Activated T-cell treated with anti-CD3 and anti-CD28 coated beads, Interleukin-2, amount 50 U/mL, for 48 hours (primary cell): ENCODE data around the gene NPHS2.

Experiments used
- DNase-seq, 2 experiments: peaks; one replicate each; pipeline ENCODE4 v3.0.0-alpha.2; 2020

The NPHS2 gene

DNA sequence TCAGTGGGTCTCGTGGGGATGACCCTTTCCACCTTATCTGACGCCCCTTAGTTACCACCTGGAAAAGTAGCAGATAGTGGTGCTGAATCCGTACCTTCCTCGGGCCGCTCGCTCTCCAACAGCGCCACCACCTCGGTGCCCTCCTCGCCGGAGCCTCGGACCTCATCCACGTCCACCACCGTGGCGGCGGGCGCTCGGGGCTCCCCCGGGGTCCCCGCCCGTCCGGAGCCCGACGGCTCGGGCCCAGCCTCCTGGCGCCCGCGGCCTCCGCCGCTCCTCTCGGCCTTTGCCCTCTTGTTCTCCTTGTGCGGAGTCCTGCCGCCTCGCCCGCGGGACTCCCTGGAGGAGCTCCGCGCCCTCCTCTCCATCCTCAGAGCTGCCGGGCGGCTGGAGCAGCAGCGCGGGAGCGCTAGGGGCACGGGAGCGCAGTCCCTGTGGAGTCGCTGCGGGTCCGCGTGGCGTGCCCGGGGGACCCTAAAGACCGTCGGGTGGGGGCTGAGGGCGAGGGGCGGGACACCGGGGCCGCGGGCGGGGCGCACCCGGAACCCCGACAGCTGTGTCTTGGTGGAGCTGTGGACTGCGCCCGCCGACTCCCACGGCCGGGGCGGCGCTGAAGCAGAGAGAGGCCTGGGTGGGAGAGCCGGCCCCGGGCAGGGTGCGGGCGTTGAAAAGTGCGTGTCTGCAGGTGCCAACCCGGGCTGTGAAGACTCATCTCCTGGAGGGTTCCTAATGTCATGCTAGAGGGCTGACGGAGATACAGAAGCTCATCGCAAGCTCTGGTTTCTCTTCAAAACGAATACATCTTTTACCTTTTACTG is at the start of gene NPHS2:
Gene NPHS2 (minus strand): TSS at position 452 of the 818 bp plus-strand sequence. CDS start 84 bp downstream, at position 368.
- DNase-seq, result no peak

DNA sequence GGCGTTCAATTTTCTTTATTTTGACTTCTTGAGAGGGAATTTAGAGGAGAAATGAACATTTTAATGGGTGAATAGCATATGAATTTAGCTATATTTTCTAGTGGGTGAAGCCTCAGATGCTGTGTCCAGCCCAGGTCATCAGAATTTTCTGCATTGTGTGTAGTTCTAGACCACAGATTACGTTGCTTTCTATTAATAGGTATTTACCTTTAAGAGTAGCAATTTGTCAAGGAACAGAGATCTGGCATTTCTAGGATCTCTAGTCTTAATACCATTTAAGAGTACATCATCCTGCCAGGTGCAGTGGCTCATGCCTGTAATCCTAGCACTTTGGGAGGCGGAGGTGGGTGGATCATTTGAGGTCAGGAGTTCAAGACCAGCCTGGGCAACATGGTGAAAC is 36.6 kb upstream of the NPHS2 start:
- no peak for DNase-seq

DNA sequence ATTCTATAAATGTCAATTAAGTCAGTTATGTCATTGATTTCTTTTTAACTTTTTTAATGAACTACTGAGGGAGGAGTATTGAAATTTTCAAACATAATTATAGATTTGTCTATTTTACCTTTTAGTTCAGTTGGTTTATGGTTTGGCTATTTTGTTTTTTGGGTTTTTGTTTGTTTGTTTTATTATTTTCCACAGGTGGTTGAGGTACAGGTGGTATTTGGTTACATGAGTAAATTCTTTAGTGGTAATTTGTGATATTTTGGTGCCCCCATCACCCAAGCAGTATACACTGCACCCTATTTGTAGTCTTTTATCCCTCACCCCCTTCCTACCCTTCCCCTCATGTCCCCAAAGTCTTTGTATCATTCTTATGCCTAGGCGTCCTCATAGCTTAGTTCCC is 25.3 kb upstream of the NPHS2 start:
- DNase-seq, result no peak

DNA sequence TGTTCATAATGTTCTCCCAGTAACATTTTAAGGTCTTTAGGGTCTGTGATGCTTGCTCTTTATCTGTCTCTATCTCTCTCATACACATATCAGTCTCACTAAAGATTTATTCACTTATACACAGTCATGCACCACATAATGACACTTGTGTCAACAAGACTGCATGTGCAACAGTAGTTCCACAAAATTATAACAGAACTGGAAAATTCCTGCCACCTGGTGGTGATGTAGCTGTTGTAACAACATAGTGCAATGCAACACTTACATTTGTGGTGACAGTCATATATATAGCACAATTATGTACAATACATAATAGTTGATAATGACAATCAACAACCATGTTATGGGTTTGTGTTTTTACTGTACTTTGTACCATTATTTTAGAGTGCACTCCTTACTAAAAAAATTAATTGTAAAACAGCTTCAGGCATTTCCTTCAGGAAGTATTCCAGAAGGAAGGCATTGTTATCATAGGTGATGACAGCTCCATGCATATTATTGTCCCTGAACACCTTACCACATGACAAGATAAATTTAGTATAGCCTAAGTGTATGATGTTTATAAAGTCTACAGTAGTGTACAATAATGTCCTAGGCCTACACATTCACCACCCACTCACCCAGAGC is 24.0 kb upstream of the NPHS2 start:
- DNase-seq, result no peak

DNA sequence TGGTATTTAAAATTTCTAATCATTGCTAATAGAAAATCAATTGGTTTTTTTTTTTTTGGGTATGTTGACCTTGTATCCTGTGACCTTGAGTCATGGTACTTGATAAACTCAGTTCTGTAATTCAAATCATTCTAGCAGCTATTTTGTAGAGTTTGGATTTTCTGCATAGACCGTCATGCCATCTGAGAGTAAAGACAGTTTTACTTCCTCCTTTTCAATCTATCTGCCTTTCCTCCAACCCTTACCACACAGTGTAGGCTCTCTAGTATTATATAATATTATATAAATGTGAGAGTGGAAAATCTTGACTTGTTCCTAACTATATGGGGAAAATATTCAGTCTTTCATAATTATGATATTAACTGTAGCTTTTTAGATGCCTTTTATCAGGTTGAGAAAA is 22.9 kb upstream of the NPHS2 start:
- no peak for DNase-seq

DNA sequence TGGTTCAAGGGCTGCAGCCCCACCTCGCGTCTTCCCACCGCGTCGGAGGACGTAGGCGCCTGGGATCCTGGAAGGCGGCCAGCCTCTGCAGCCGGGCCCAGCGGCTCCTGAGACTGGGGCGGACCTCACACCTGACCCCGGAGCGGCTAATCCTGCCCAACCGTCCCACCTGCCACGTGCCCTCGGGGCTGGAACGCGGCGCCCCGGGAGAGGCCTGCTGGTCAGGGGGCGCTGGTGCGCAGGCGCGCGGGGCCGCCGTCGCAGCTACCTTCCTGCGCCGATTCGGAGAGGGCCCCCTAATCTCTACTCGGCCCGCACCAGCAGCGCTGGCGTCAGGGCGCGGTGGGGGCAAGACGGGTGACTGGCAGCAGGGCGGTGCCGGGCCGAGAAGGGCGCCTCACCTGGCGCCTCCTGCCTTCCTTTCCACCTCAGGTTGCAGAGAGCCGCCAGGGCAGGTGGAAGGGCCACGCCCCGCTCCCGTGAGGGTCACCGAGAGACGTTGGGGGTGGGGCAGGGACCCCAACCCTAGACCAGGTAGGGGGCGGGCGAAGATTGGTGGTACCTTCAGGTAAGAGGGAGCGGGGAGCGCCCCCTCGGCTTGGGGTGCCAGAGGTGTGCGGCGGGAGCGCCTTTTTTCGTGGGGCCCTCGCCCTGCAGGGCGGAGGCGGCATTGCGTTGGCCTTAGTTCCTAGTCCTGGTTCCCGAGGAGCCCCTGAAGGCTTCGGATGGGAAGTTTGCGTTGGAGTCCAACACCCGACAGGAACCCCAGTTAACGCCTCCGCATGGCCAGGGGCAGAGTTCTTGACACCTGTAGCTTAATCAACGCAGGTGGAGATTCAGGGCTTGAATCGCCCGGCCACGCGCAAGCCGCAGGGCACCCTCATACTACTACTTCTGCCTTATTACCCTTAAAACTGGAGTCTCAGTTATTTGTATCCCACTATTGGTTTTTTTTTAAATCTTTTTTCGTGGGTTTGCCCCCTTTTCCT is 16.1 kb upstream of the NPHS2 start, which contains the start of gene TDRD5:
Gene TDRD5 (plus strand): TSS at position 241 of the 989 bp plus-strand sequence. CDS start 784 bp downstream, outside the sequence.
- DNase-seq, result no peak

DNA sequence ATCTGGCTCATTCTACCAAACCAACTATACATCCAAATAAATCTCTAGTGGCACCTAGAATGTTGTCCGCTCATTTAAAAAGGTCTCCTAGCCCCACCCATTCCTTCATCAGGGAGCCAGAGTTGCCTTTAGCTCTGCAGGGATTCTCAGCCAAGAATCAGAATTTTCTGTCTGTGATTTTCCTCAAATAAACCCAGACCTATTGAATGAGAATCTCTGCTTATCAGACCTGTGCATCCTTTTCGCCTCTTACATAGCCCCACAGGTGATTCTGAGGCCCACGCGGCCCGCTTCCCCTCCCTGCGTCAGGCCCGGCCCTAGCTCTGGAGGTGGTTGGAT is 15.5 kb upstream of the NPHS2 start:
- DNase-seq, result no peak

DNA sequence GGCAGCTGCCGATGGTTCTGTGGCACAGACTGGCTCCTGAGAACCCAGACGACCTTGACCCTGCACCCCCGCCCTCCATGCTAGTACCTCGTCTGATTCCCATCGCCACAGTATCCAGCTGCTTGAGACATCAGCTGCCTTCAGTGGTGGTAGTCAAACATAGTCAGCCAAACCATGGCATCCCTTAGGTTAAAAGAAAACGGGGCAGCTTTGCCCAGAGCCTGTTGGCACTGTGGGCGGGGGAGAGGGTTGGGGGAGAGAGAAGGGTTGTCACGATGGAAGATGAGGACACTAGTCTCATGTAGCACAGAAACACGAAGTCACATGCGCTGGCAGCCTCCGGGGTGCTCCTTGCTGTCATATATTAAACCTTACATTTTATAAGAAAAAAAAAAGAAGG is 14.9 kb upstream of the NPHS2 start:
- DNase-seq, result no peak

DNA sequence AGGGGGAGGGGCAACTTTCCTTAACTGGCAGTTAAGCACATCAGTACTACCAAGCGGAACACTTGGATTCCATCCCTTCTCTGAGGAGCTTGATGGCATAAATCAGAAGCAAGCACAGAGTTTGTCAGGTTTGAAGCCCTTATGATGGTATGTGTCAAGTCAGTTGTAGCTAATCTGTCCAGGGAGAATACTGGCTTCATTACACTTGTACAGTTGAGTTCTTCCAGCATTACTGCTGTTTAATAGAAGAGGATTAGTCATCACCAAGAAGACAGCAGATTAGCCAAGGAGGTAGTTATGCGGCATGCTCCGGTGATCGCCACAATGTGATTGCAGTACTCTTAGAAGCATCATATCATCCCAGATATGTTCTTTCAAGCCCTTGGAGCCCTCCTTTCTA is 13.8 kb upstream of the NPHS2 start:
- DNase-seq, result no peak

DNA sequence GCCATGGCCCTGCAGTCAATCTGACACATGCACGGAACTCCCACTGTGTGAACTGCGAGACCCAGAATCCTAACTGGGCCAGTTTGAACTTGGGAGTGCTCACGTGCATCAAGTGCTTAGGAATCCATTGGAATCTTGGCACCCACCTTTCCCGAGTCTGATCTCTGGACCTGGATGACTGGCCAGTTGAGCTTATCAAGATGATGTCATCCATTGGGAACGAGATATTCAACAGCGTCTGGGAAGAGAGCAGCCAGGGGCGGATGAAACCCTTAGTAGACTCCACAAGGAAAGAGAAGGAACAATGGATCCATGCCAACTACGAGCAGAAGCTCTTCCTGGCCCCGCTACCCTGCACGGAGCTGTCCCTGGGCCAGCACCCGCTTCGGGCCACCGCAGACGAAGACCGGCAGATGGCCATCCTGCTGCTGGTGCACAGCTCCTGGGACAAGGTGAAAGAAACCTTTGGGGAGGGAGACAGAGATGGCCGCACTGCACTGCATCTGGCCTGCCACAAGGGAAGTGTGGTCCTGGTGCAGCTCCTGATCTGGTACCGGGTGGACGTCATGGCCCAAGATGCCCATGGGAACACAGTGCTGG is 12.8 kb upstream of the NPHS2 start:
- no peak for DNase-seq

DNA sequence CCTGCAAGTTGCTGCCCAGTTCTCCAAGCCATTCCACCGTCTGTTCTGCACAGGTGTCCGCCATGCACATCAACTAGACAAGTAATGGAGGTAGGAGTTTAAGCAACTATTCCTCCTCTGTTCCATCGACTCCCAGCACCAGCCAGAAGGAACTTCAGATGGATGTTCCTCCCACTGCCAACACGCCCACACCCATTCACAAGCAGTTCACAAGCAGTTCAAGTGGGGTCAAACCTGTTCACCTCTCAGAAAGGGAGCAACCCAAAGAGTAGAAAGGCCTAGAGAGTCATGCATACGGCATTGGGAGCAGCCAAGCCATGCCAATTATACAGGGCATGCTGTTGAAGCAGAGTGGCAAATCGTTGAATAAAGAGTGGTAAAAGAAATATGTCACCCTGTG is 11.6 kb upstream of the NPHS2 start:
- DNase-seq, result no peak

DNA sequence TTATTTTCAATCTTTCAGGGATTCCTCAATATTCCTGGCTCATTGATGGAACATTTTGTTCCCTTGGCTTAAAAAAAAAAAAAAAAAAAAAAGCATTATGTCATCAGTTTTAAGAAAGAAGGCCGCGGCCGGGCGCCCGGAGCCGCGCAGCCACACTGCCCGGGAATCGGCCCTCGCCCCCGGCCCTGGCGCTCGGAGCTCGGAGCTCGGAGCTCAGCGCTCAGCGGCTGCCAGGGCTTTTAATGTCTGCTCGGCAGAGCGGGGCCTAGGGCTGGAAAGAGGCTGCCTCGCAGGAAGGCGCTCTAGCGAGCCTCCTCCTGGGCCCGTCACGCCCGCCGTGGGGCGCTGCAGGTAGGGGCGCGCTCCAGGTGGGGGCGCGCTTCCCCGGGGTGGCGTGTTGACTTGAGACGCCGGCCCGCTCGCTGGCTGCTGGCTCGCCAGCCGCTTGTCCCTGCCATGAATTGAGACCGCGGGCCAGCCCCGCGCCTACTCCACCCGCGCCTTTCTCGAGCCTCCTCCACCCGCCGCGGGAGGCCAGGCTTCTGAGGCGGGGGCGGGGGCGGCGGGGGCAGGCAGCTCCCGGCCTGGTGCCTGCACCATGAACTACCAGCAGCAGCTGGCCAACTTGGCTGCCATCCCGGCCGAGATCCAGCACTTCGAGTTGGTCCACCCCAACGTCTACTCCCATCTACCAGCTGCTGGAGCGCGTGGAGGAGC is 10.5 kb upstream of the NPHS2 start:
- peak in 1 of 2 experiments; percentile 34 for DNase-seq

DNA sequence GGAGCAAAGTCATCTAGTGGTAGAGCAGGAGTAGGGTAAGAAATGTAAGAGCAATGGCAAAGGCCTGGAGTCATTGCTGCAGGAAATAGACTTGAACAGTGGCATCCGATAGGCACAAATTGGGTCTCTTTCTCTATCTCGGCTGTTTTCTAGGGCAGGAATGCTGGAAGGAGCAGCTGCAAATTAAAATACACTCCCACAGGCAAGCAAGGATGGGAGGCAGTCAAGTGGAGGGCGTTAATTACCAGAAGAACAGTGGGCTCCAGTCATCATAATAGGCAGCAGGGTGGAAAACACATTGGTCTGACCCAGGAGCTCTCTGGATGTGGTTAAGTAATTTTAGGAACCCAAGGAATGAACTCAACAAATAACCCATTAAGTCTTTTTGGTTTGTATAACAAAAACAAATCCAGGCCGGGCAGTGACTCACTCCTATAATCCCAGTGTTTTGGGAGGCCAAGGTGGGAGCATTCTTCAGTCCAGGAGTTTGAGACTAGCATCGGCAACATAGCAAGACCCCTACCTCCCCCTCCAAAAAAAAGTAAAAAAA is 8.1 kb upstream of the NPHS2 start:
- DNase-seq, result no peak

DNA sequence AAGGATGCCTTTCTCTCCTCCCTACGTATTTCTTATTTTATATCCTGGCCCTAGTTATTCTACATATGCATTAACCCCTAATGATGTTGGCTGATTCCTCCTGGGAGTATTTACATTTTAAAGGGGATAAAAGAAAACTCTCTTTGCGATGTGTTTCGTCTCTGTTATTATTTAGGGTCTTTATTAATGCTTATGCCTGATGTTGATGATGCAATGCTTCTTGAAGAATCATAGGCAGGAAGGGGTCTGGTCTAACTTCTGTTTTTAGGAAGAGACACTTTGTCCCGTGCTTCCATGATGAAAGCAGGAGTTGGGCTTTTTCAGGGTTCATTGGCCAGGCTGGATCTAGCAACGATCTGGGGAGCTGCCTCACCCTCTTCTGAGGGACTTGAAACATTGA is 761 bp upstream of the NPHS2 start:
- no peak for DNase-seq

DNA sequence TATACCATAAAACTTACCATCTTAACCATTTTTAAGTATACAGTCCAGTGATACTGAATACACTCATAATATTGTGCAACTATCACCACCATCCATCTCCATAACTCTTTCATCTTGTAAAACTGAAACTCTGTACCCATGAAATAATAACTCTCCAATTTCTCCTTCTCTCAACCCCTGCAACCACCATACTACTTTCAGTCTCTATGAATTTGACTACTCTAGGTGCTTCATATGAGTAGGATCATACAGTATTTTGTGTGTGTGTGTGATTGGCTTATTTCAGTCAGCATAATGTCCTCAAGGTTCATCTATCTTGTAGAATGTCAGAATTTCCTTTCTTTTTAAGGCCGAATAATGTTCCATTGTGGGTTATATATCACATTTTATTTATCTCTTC is 17.7 kb downstream of the NPHS2 start:
- no peak for DNase-seq

DNA sequence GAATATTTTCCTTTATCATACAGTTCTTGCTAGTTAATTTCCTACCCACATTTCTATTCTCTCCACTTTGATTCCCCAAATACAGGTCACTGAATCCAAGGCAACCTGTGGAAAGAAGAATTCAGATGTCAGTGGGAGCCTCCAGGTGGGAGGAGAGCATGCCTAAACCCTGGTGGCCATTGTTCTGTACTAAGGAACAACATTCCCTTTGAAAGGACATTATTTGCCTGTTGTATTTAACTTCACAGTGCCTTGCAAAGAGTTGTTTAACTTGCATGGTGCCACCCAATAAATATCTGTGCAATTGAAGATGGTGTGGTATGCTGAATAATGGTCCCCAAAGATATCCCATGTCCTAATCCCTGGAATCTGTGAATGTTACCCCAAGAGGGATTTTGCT is 21.3 kb downstream of the NPHS2 start:
- DNase-seq, result no peak

DNA sequence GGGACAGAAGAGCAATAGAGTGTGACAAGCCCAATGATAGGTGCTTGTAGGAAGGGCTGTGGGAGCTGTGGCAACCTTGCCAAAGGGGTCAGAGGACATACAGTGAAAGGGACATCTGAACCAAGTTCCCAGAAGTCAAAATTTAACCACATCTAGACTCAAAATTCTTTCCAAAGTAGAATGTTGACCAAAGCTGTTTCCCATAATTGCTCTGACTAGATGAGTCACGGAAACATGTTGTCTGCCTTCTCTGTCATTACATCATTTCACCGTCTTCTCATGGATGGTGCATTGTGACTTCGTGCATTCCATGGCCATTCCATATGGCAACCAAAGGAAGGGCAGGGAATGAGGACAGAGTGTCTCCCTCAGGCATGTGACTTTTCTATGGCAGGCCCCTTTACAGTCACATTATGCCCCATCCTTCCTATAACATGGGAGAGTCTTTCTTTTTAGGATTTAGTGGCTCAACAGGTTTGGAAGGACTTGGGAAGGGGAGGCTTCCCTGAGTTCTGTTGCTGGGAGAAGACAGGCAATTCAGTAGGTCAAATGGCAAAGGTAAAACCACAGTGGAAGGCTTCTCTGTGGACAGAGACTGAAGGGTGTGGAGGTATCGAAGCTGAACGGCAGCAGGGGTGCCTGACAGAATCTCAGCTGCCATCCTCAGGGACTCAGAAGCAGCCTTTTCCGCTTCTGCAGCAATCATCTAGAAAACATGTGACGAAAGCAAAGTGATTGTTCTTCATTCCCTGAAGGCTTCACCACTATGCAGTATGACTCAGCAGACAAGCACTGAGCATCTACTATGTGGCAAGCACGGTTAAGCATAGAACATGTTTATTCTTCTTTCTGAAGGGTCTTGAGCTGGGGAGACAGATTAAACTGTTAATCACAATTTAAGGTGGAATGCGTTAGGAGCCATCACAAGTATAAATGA is 24.7 kb downstream of the NPHS2 start:
- no peak for DNase-seq

DNA sequence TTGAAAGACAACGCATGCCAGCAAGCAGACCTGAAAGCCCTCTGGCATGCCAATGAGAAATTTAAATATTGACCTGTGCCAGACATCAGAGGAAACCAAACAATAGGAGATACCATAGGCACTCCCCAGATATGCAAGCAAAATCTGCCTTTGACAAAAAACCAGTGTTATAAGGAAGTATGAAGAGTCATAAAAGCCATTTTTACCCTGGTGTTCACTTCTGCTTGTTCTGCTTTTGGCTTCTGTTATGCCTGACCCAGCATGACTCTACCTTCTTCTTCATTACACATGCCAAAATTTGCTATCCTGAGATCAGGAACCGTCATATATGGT is 26.4 kb downstream of the NPHS2 start:
- no peak for DNase-seq

DNA sequence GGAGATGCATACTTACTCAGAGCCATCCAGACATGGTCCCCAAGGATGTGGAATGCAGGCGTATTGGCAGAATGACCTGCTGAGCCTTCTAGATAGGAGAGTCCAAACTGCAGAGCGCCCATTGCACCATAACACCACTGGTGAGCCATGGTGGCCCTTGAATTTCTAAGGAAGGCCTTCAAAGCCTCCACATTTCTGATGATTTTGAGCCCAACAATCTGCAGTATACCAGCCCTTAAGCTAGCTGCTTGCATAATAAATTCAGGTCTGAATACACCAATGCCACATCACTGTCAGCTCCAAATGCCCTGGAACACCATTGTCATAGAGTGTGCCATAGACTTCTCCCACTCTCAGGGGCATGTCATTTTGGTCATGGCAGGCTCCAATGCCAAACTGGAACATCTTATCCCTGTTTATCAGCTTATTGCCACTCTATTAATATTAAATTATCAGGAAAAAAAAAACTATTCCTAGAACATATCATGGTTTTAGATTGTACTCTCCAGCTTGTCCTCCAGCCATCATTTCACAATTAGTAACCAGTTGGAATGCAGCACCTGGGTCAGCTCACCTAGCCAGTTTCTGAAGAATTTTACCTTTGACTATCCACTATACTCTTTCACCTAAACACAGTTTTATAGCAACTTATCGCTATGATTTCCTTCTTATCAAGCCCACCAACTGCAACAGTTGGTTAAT is 26.9 kb downstream of the NPHS2 start:
- DNase-seq, result no peak

DNA sequence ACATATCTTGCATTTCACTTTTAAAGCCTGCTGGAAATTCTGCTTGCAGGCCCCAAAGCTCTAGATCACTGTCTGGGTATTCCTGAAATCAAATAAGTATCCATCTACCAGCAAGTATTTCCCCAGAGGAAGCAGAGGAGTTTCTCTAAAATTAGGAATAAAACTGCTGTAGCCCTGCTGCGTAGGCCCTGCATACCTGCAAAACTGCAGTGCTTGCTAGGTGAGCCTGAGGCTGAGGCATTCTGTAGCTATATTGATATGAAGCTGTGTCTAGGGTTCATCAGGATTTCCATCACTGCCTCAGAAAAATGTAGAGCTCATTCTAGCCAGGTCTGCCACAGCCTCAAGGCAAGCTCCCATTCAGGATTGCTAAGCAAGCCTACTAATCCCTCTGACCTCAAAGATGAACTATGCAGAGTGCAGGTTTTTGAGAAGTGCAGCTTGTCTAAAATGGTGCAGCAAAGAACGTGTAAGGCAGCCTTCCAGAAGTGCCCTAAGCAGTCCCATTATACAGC is 28.7 kb downstream of the NPHS2 start:
- no peak for DNase-seq
